ENCODE results near the gene RPS6KL1.

The RPS6KL1 gene

GRCh38 chr14:74875941-74876913 lies 46.8 kb downstream of the RPS6KL1 start, which contains the start of gene PROX2:
Gene PROX2 (minus strand): TSS chr14:74876145. CDS start chr14:74863834, 12,311 bp downstream.
- Histone ChIP-seq H3K4me3 (ENCODE audit: low read depth, low read length) (no peak within 1 kb of the TSS), H3K4me1 (no peaks in the 10 kb centered on the region), H3K36me3 (no peaks in the 10 kb centered on the region), H3K27me3 (no peaks in the 10 kb centered on the region), H3K9me3 (no peaks in the 10 kb centered on the region)
- TF ChIP-seq, protein P1, sequence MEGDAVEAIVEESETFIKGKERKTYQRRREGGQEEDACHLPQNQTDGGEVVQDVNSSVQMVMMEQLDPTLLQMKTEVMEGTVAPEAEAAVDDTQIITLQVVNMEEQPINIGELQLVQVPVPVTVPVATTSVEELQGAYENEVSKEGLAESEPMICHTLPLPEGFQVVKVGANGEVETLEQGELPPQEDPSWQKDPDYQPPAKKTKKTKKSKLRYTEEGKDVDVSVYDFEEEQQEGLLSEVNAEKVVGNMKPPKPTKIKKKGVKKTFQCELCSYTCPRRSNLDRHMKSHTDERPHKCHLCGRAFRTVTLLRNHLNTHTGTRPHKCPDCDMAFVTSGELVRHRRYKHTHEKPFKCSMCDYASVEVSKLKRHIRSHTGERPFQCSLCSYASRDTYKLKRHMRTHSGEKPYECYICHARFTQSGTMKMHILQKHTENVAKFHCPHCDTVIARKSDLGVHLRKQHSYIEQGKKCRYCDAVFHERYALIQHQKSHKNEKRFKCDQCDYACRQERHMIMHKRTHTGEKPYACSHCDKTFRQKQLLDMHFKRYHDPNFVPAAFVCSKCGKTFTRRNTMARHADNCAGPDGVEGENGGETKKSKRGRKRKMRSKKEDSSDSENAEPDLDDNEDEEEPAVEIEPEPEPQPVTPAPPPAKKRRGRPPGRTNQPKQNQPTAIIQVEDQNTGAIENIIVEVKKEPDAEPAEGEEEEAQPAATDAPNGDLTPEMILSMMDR (IDR thresholded peaks at IDR 0.05; ENCODE audit: low read depth, low read length): no peak
- no peak for DNase-seq

DNA sequence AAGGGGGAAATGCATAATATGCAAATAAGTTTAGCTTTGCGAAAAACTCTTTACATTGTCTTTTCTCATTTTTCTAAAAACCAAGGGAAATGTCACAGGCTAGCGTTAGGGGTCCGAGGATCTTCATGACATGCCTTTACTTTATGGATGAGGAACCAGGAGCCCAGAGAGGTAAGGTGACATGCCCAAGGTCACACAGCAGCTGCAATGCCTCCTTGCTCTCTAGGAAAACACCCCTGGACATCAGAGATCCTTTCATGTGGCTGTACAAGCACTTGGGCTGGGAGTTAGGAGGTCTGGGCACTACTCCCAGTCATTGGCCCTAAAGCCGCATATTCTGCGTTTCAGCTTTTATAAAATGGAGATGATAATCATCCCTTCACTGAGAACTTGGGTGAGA lies 47.9 kb downstream of the RPS6KL1 start:
- Histone ChIP-seq H3K9me3 (no peaks in the 10 kb centered on the region), H3K4me3 (ENCODE audit: low read depth, low read length) (no peak overlapping the region), H3K4me1 (no peaks in the 10 kb centered on the region), H3K27me3 (no peaks in the 10 kb centered on the region), H3K36me3 (no peaks in the 10 kb centered on the region)
- TF ChIP-seq, protein P1 (IDR thresholded peaks at IDR 0.05; ENCODE audit: low read depth, low read length): no peak
- DNase-seq: no peak

- no peak for DNase-seq
- Histone ChIP-seq H3K4me3 (ENCODE audit: low read depth, low read length) (no peak overlapping the region), H3K4me1 (no peaks in the 10 kb centered on the region), H3K27me3 (no peaks in the 10 kb centered on the region), H3K36me3 (no peaks in the 10 kb centered on the region), H3K9me3 (no peaks in the 10 kb centered on the region)
- TF ChIP-seq, protein P1 (IDR thresholded peaks at IDR 0.05; ENCODE audit: low read depth, low read length): no peak
These were observed 51.2 kb downstream of the RPS6KL1 start for GRCh38 chr14:74871819-74872218.

- DNase-seq: no peak
- Histone ChIP-seq H3K4me3 (ENCODE audit: low read depth, low read length) (no peak overlapping the region), H3K9me3 (no peaks in the 10 kb centered on the region), H3K4me1 (no peaks in the 10 kb centered on the region), H3K36me3 (no peaks in the 10 kb centered on the region), H3K27me3 (no peaks in the 10 kb centered on the region)
- TF ChIP-seq, protein P1 (IDR thresholded peaks at IDR 0.05; ENCODE audit: low read depth, low read length): no peak
These were observed 54.3 kb downstream of the RPS6KL1 start for GRCh38 chr14:74868739-74869138.

DNA sequence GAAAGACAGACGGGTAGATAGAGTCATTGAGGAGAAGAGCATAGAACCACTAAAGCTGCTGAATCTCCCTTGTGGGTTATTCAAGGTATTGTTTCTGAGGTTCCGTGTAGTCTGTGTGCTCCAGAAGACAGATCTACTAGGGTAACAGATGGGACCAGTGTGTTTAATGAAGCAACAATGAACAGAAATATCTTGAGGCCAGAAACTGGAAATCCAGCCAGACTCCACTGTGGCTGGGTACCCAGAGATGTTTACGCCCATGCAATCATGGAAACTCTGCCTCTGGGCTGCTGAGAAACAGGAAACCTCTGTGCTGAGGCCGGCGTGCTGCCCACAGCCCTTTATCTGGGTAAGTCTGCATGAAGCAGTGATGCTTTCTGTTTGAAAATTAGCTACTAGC lies 55.4 kb downstream of the RPS6KL1 start:
- TF ChIP-seq, protein P1 (IDR thresholded peaks at IDR 0.05; ENCODE audit: low read depth, low read length): no peak
- H3K4me3 ChIP-seq (ENCODE audit: low read depth, low read length): no peak overlapping the region
- H3K4me1 ChIP-seq: no peaks in the 10 kb centered on the region
- H3K27me3 ChIP-seq: no peaks in the 10 kb centered on the region
- no peaks in the 10 kb centered on the region for H3K36me3 ChIP-seq
- H3K9me3 ChIP-seq: no peaks in the 10 kb centered on the region
- DNase-seq: no peak

Data from BE2C (cell line).